Cardiac muscle cell (in vitro differentiated cells and primary cell): ENCODE results near the gene DENND5B. TPM values are rescaled to one million over a fixed set of nuclear protein-coding genes. Genes with fewer than 3 reads are reported as not detected.
A peak's percentile ranks its signal among the peaks of the same experiment; 100 is the strongest.

Experiments used
- DNase-seq, 2 donors: peaks; one replicate each; pipeline versions ENCODE4 v3.0.0 to v3.0.0-alpha.2; 2010 to 2017; ENCODE audit warnings: low read depth in 1 of 2, low spot score in 1 of 2
- H3K27ac ChIP-seq: fragments of 200-600 bp; sonication (generic); 2 replicates; pipeline ENCODE4 v1.5.1; 2016
- H3K27me3 ChIP-seq: fragments of 200-600 bp; sonication (generic); 2 replicates; pipeline ENCODE4 v1.6.0; 2016; ENCODE audit warnings: control low read depth
- H3K36me3 ChIP-seq: fragments of 200-600 bp; sonication (generic); 2 replicates; pipeline ENCODE4 v1.5.1; 2016; ENCODE audit warnings: control low read depth
- H3K4me1 ChIP-seq: fragments of 200-600 bp; sonication (generic); 2 replicates; pipeline ENCODE4 v1.8.1; 2017; ENCODE audit warnings: low read depth, mild to moderate bottlenecking, mixed run types
- H3K4me3 ChIP-seq: fragments of 200-600 bp; sonication (generic); 2 replicates; pipeline ENCODE4 v1.5.1; 2016; ENCODE audit warnings: mild to moderate bottlenecking
- H3K9me3 ChIP-seq: fragments of 200-600 bp; sonication (generic); 2 replicates; pipeline ENCODE4 v1.5.1; 2017; ENCODE audit warnings: low read depth, mild to moderate bottlenecking, control low read depth
- CTCF ChIP-seq: IDR thresholded peaks from 2 replicates; pipeline ENCODE4 v1.5.1; 2012; ENCODE audit warnings: low read depth, mild to moderate bottlenecking, low read length
- polyA plus RNA-seq: library from polyadenylated mRNA; unstranded; fragments of >200 nt; fragmentation: Nextera tagmentation; extraction: Ambion mirVana; gene quantifications from 2 replicates; pipeline ENCODE4 v1.2.1, GENCODE V29; 2016
- total RNA-seq: library from RNA; depleted of rRNA; stranded (reverse); fragments of >200 nt; gene quantifications from 2 replicates; pipeline ENCODE4 v1.2.3, GENCODE V29; 2016

Gene DENND5B
- total and polyA plus RNA-seq, 2 experiments from 2014 or later: 40.4 to 121 TPM

GRCh38 chr12:31589904-31590641 is 863 bp downstream of the DENND5B start:
- TF ChIP-seq CTCF: peak; percentile 5
- Histone ChIP-seq H3K4me1 (peaks cover 34% of the 10 kb centered on the region), H3K36me3 (no peaks in the 10 kb centered on the region), H3K27me3 (no peaks in the 10 kb centered on the region), H3K27ac (peak overlapping the region; percentile 100), H3K4me3 (peak overlapping the region; percentile 99), H3K9me3 (no peaks in the 10 kb centered on the region)
- DNase-seq: peak; percentile 68 to 76

GRCh38 chr12:31589598-31589903 is 1.4 kb downstream of the DENND5B start:
- peak overlapping the region; percentile 99 for H3K4me3 ChIP-seq
- no peaks in the 10 kb centered on the region for H3K9me3 ChIP-seq
- no peaks in the 10 kb centered on the region for H3K27me3 ChIP-seq
- peak overlapping the region; percentile 100 for H3K27ac ChIP-seq
- peaks cover 36% of the 10 kb centered on the region for H3K4me1 ChIP-seq
- TF ChIP-seq CTCF: no peak
- DNase-seq: peak; percentile 72 to 76
- no peaks in the 10 kb centered on the region for H3K36me3 ChIP-seq

- H3K36me3 ChIP-seq: no peaks in the 10 kb centered on the region
Observed at GRCh38 chr12:31588976-31589375, 2.0 kb downstream of the DENND5B start.

GRCh38 chr12:31586728-31587127 is 4.2 kb downstream of the DENND5B start:
- H3K4me3 ChIP-seq: no peak overlapping the region
- H3K9me3 ChIP-seq: no peaks in the 10 kb centered on the region
- peaks cover 31% of the 10 kb centered on the region for H3K4me1 ChIP-seq
- TF ChIP-seq CTCF: no peak
- DNase-seq: no peak
- H3K36me3 ChIP-seq: no peaks in the 10 kb centered on the region
- H3K27ac ChIP-seq: peak overlapping the region; percentile 13
- no peaks in the 10 kb centered on the region for H3K27me3 ChIP-seq

More at GRCh38 chr12:31588976-31589375, 2.0 kb downstream of the DENND5B start:
- Histone ChIP-seq H3K27ac (peak overlapping the region; percentile 100), H3K27me3 (no peaks in the 10 kb centered on the region), H3K9me3 (no peaks in the 10 kb centered on the region), H3K4me3 (peak overlapping the region; percentile 99), H3K4me1 (peaks cover 36% of the 10 kb centered on the region)
- no peak for TF ChIP-seq CTCF
- DNase-seq: no peak

GRCh38 chr12:31585895-31586294 is 5.0 kb downstream of the DENND5B start:
- no peak overlapping the region for H3K4me3 ChIP-seq
- no peaks in the 10 kb centered on the region for H3K9me3 ChIP-seq
- DNase-seq: no peak
- H3K27ac ChIP-seq: peak overlapping the region; percentile 73
- no peaks in the 10 kb centered on the region for H3K27me3 ChIP-seq
- peaks cover 30% of the 10 kb centered on the region for H3K4me1 ChIP-seq
- TF ChIP-seq CTCF: no peak
- no peaks in the 10 kb centered on the region for H3K36me3 ChIP-seq
